ENCODE results near the gene HIBADH.

DNA sequence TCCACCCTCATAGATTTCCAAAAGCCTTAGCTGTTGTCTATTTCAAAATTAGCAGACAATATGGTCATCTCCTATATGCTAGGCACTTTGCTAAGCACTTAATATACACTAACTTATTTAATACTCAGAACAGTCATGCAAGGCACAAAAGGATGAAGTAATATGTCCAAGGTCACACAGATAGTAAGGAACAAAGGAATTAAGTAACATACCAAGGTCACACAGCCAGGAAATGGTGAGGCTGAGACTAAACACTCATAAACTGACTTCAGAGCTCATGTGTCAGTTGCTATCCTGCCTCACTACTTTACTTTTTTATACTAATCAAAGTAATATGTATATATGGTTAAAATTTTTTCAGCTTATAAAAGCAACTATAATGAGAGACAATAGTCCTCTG, 23.6 kb upstream of the HIBADH start:
- no peak for TF ChIP-seq ELF4 (IDR thresholded peaks at IDR 0.05)
- TF ChIP-seq FOXA1 (IDR thresholded peaks at IDR 0.05) = no peak
- no peak for TF ChIP-seq FOXK2 (IDR thresholded peaks at IDR 0.05)
- no peak for TF ChIP-seq LEF1 (IDR thresholded peaks at IDR 0.05; ENCODE audit: borderline replicate concordance)
- TF ChIP-seq, protein P1, sequence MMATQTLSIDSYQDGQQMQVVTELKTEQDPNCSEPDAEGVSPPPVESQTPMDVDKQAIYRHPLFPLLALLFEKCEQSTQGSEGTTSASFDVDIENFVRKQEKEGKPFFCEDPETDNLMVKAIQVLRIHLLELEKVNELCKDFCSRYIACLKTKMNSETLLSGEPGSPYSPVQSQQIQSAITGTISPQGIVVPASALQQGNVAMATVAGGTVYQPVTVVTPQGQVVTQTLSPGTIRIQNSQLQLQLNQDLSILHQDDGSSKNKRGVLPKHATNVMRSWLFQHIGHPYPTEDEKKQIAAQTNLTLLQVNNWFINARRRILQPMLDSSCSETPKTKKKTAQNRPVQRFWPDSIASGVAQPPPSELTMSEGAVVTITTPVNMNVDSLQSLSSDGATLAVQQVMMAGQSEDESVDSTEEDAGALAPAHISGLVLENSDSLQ (IDR thresholded peaks at IDR 0.05) = no peak
- no peak for TF ChIP-seq SP1 (IDR thresholded peaks at IDR 0.05)
- TF ChIP-seq ZNF384 (IDR thresholded peaks at IDR 0.05) = no peak
